Type B pancreatic cell (in vitro differentiated cells): ENCODE measurements around the gene IFT80. TPM values are rescaled to one million over a fixed set of nuclear protein-coding genes. Genes with fewer than 3 reads are reported as not detected.

Experiments used
- DNase-seq: peaks from one replicate; pipeline ENCODE4 v3.0.0; 2021; ENCODE audit warnings: mixed read lengths; ENCODE audit not compliant: unreplicated experiment; ENCODE audit errors: extremely low spot score
- H3K27ac Mint-ChIP-seq: 2 replicates; pipeline ENCODE4 v1.8.0; 2021; ENCODE audit warnings: mild to moderate bottlenecking, mixed read lengths
- H3K27me3 Mint-ChIP-seq: 2 replicates; pipeline ENCODE4 v1.8.0; 2021; ENCODE audit warnings: mixed read lengths
- H3K36me3 Mint-ChIP-seq: 2 replicates; pipeline ENCODE4 v1.8.0; 2021; ENCODE audit warnings: mixed read lengths
- H3K4me1 Mint-ChIP-seq: one replicate; pipeline ENCODE4 v1.8.0; 2021; ENCODE audit warnings: mixed read lengths; ENCODE audit not compliant: unreplicated experiment
- H3K4me3 Mint-ChIP-seq: 2 replicates; pipeline ENCODE4 v1.8.0; 2021; ENCODE audit warnings: mild to moderate bottlenecking, mixed read lengths
- H3K9me3 Mint-ChIP-seq: 2 replicates; pipeline ENCODE4 v1.8.0; 2021; ENCODE audit warnings: mixed read lengths
- CTCF ChIP-seq: fragments of 200-600 bp; sonication (generic); conservative IDR thresholded peaks from 2 replicates; pipeline ENCODE4 v1.5.0; 2021; ENCODE audit warnings: antibody characterized with exemption, mild to moderate bottlenecking
- total RNA-seq: library from RNA; stranded (reverse); gene quantifications from 2 replicates; pipeline ENCODE4 v1.2.1, GENCODE V29; 2021; ENCODE audit warnings: low replicate concordance

The IFT80 gene
- total RNA-seq, 1 donor from 2014 or later = 40.8 TPM

GRCh38 chr3:160346511-160346910 is 52.5 kb downstream of the IFT80 start:
- Mint-ChIP-seq H3K4me3 (no peak overlapping the region), H3K27me3 (no peaks in the 10 kb centered on the region), H3K36me3 (peaks cover 9% of the 10 kb centered on the region), H3K4me1 (no peaks in the 10 kb centered on the region), H3K27ac (no peak overlapping the region), H3K9me3 (no peaks in the 10 kb centered on the region)
- TF ChIP-seq CTCF = no peak
- no peak for DNase-seq

GRCh38 chr3:160343132-160343531 is 55.9 kb downstream of the IFT80 start:
- DNase-seq = no peak

GRCh38 chr3:160340351-160340750 is 58.7 kb downstream of the IFT80 start:
- no peak overlapping the region for H3K27ac Mint-ChIP-seq
- H3K27me3 Mint-ChIP-seq = no peaks in the 10 kb centered on the region
- peaks cover 6% of the 10 kb centered on the region for H3K36me3 Mint-ChIP-seq
- peaks cover 6% of the 10 kb centered on the region for H3K9me3 Mint-ChIP-seq
- H3K4me3 Mint-ChIP-seq = no peak overlapping the region
- TF ChIP-seq CTCF = no peak
- no peaks in the 10 kb centered on the region for H3K4me1 Mint-ChIP-seq
- no peak for DNase-seq

More at GRCh38 chr3:160343132-160343531, 55.9 kb downstream of the IFT80 start:
- Mint-ChIP-seq H3K27ac (no peak overlapping the region), H3K36me3 (peaks cover 9% of the 10 kb centered on the region), H3K27me3 (no peaks in the 10 kb centered on the region), H3K4me1 (no peaks in the 10 kb centered on the region), H3K9me3 (peaks cover under 1% of the 10 kb centered on the region), H3K4me3 (no peak overlapping the region)
- peak; percentile 70 for TF ChIP-seq CTCF

GRCh38 chr3:160331127-160331937 is 67.7 kb downstream of the IFT80 start:
- no peak for TF ChIP-seq CTCF
- no peak overlapping the region for H3K27ac Mint-ChIP-seq
- peaks cover 4% of the 10 kb centered on the region for H3K9me3 Mint-ChIP-seq
- no peak overlapping the region for H3K4me3 Mint-ChIP-seq
- no peaks in the 10 kb centered on the region for H3K27me3 Mint-ChIP-seq
- no peaks in the 10 kb centered on the region for H3K36me3 Mint-ChIP-seq
- peaks cover 9% of the 10 kb centered on the region for H3K4me1 Mint-ChIP-seq
- DNase-seq = no peak

- Mint-ChIP-seq H3K36me3 (no peaks in the 10 kb centered on the region), H3K4me3 (no peak overlapping the region), H3K4me1 (peaks cover 9% of the 10 kb centered on the region), H3K9me3 (peaks cover 4% of the 10 kb centered on the region), H3K27me3 (no peaks in the 10 kb centered on the region), H3K27ac (no peak overlapping the region)
- no peak for TF ChIP-seq CTCF
- DNase-seq = no peak
Observed at GRCh38 chr3:160330690-160331089, 68.3 kb downstream of the IFT80 start.
